ENCODE measurements around the gene DLG2.

DNA sequence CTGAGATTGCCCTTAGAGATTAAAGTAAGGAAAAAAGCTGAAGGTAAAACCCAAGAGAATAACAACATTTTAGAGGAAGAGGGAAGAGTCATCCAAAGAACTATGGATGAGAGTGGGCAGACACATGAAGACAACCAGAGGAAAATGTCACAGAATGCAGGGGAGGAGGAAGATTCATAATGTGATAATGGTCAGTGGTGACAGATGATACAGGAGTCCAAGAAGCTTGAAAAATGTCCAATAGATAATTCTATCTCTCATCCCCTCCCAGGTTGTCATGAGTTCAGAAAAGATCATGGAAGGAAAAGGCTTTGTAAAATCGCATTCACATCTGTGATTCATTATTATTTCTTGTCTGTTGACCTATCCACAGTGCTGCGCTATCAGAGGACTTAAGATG is 2058.6 kb downstream of the DLG2 start:
- TF ChIP-seq, protein P1, sequence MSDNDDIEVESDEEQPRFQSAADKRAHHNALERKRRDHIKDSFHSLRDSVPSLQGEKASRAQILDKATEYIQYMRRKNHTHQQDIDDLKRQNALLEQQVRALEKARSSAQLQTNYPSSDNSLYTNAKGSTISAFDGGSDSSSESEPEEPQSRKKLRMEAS (IDR thresholded peaks at IDR 0.05) = no peak
- TF ChIP-seq CTCF (IDR thresholded peaks at IDR 0.05; ENCODE audit: low read depth, low read length, missing input control) (no peak), REST (IDR thresholded peaks at IDR 0.05) (no peak), JUND (IDR thresholded peaks at IDR 0.05) (no peak), RAD21 (IDR thresholded peaks at IDR 0.05) (no peak), EGR1 (IDR thresholded peaks at IDR 0.05; ENCODE audit: low read depth in 2 of 2) (no peak), TAF1 (conservative IDR thresholded peaks at IDR 0.05) (no peak), YY1 (IDR thresholded peaks at IDR 0.05) (no peak), HNF4A (conservative IDR thresholded peaks at IDR 0.05) (no peak), GABPA (IDR thresholded peaks at IDR 0.05 in 1 of 2, conservative IDR thresholded peaks at IDR 0.05 in 1 of 2) (no peak), ZBTB33 (IDR thresholded peaks at IDR 0.05) (no peak)
- TF ChIP-seq, protein P2, sequence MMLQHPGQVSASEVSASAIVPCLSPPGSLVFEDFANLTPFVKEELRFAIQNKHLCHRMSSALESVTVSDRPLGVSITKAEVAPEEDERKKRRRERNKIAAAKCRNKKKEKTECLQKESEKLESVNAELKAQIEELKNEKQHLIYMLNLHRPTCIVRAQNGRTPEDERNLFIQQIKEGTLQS (IDR thresholded peaks at IDR 0.05) = no peak
